Activated T-helper 9 cell treated with anti-CD3 and anti-CD28 coated beads, Interleukin-2, amount 50 U/mL, for 16 hours (primary cell): ENCODE measurements around the gene ANKH.

Source experiments
- DNase-seq: peaks from one replicate; pipeline ENCODE4 v3.0.0-alpha.2; 2020; ENCODE audit warnings: low read depth

Gene ANKH

GRCh38 chr5:14713476-14714390 is 157.8 kb downstream of the ANKH start:
- no peak for DNase-seq

GRCh38 chr5:14712666-14713065 is 158.9 kb downstream of the ANKH start:
- no peak for DNase-seq

- DNase-seq = no peak
These were observed 159.4 kb downstream of the ANKH start for GRCh38 chr5:14712131-14712530.

- DNase-seq = no peak
These were observed 161.1 kb downstream of the ANKH start for GRCh38 chr5:14710313-14710994.

GRCh38 chr5:14708551-14708950 is 163.0 kb downstream of the ANKH start:
- DNase-seq = no peak

GRCh38 chr5:14707811-14708390 is 163.7 kb downstream of the ANKH start:
- no peak for DNase-seq

GRCh38 chr5:14706615-14707021 is 165.0 kb downstream of the ANKH start:
- no peak for DNase-seq

GRCh38 chr5:14705556-14705955 is 166.0 kb downstream of the ANKH start:
- DNase-seq = no peak

- no peak for DNase-seq
These were observed 169.2 kb downstream of the ANKH start for GRCh38 chr5:14702238-14702839.

GRCh38 chr5:14701556-14701955 is 170.0 kb downstream of the ANKH start:
- no peak for DNase-seq

GRCh38 chr5:14700478-14701436 is 170.8 kb downstream of the ANKH start:
- DNase-seq = no peak

- no peak for DNase-seq
These were observed 171.7 kb downstream of the ANKH start for GRCh38 chr5:14699807-14700400.

- no peak for DNase-seq
These were observed 172.4 kb downstream of the ANKH start for GRCh38 chr5:14699159-14699558.

- no peak for DNase-seq
These were observed 173.1 kb downstream of the ANKH start for GRCh38 chr5:14698495-14698894.

GRCh38 chr5:14696851-14697250 is 174.7 kb downstream of the ANKH start:
- DNase-seq = no peak

GRCh38 chr5:14696057-14696456 is 175.5 kb downstream of the ANKH start:
- no peak for DNase-seq

GRCh38 chr5:14695152-14695551 is 176.4 kb downstream of the ANKH start:
- DNase-seq = no peak

GRCh38 chr5:14693070-14693469 is 178.5 kb downstream of the ANKH start:
- DNase-seq = no peak

GRCh38 chr5:14687023-14687665 is 184.4 kb downstream of the ANKH start:
- no peak for DNase-seq

GRCh38 chr5:14686517-14686916 is 185.1 kb downstream of the ANKH start:
- DNase-seq = no peak
